Measurements from ENCODE around the gene CYB5R3. TPM values are rescaled to one million over a fixed set of nuclear protein-coding genes. Genes with fewer than 3 reads are reported as not detected.
A peak's percentile ranks its signal among the peaks of the same experiment; 100 is the strongest.

The CYB5R3 gene
- total and polyA plus RNA-seq, 2 donors (not counting 1 experiment from before 2014, with no cell fraction given), result 82.1 to 298 TPM

GRCh38 chr22:42637555-42637954 lies 11.6 kb downstream of the CYB5R3 start:
- H3K9me3 ChIP-seq (ENCODE audit: control insufficient read depth, insufficient read depth, low read depth, low read length), result no peaks in the 10 kb centered on the region
- no peak for TF ChIP-seq EZH2 (IDR thresholded peaks at IDR 0.05; ENCODE audit: low read length, missing control alignments)
- TF ChIP-seq CTCF (conservative IDR thresholded peaks at IDR 0.05 in 1 of 2, IDR thresholded peaks at IDR 0.05 in 1 of 2; ENCODE audit: low read depth in 1 of 2, low read length in 2 of 2), result no peak
- peaks cover 11% of the 10 kb centered on the region for H3K4me1 ChIP-seq (ENCODE audit: control insufficient read depth, extremely low read depth, insufficient read depth, low read length)
- H3K36me3 ChIP-seq (ENCODE audit: control insufficient read depth, insufficient read depth, low read length), result peaks cover 8% of the 10 kb centered on the region
- no peak overlapping the region for H3K9ac ChIP-seq (ENCODE audit: insufficient read depth, low read length)
- no peak overlapping the region for H2AFZ ChIP-seq (ENCODE audit: low read length)
- no peak overlapping the region for H3K4me3 ChIP-seq (replicated peaks in 1 of 4; ENCODE audit: control extremely low read depth in 1 of 4, insufficient read depth in 1 of 4, low read depth in 3 of 4, low read length in 4 of 4)
- H3K4me2 ChIP-seq (ENCODE audit: extremely low read depth, insufficient read depth, low read length), result no peak overlapping the region
- no peaks in the 10 kb centered on the region for H3K27me3 ChIP-seq (ENCODE audit: control insufficient read depth, insufficient read depth, low read length)
- H4K20me1 ChIP-seq (ENCODE audit: control insufficient read depth, extremely low read depth, insufficient read depth, low read length), result no peaks in the 10 kb centered on the region
- DNase-seq (ENCODE audit: low read depth in 2 of 2), result no peak
- H3K79me2 ChIP-seq (ENCODE audit: control insufficient read depth, insufficient read depth, low read length), result peaks cover 46% of the 10 kb centered on the region
- no peak overlapping the region for H3K27ac ChIP-seq (ENCODE audit: insufficient read depth, low read length)

GRCh38 chr22:42636506-42636905 lies 12.7 kb downstream of the CYB5R3 start:
- peaks cover 18% of the 10 kb centered on the region for H3K36me3 ChIP-seq (ENCODE audit: control insufficient read depth, insufficient read depth, low read length)
- no peak overlapping the region for H3K9ac ChIP-seq (ENCODE audit: insufficient read depth, low read length)
- H3K4me2 ChIP-seq (ENCODE audit: extremely low read depth, insufficient read depth, low read length), result no peak overlapping the region
- peaks cover 11% of the 10 kb centered on the region for H3K4me1 ChIP-seq (ENCODE audit: control insufficient read depth, extremely low read depth, insufficient read depth, low read length)
- TF ChIP-seq EZH2 (IDR thresholded peaks at IDR 0.05; ENCODE audit: low read length, missing control alignments) (no peak), CTCF (conservative IDR thresholded peaks at IDR 0.05 in 1 of 2, IDR thresholded peaks at IDR 0.05 in 1 of 2; ENCODE audit: low read depth in 1 of 2, low read length in 2 of 2) (no peak)
- no peak for DNase-seq (ENCODE audit: low read depth in 2 of 2)
- peak overlapping the region; percentile 78 for H3K27ac ChIP-seq (ENCODE audit: insufficient read depth, low read length)
- peaks cover under 1% of the 10 kb centered on the region for H4K20me1 ChIP-seq (ENCODE audit: control insufficient read depth, extremely low read depth, insufficient read depth, low read length)
- no peaks in the 10 kb centered on the region for H3K27me3 ChIP-seq (ENCODE audit: control insufficient read depth, insufficient read depth, low read length)
- no peak overlapping the region for H2AFZ ChIP-seq (ENCODE audit: low read length)
- H3K4me3 ChIP-seq (replicated peaks in 1 of 4; ENCODE audit: control extremely low read depth in 1 of 4, insufficient read depth in 1 of 4, low read depth in 3 of 4, low read length in 4 of 4), result no peak overlapping the region
- peaks cover 45% of the 10 kb centered on the region for H3K79me2 ChIP-seq (ENCODE audit: control insufficient read depth, insufficient read depth, low read length)
- no peaks in the 10 kb centered on the region for H3K9me3 ChIP-seq (ENCODE audit: control insufficient read depth, insufficient read depth, low read depth, low read length)

- H3K4me3 ChIP-seq (replicated peaks in 1 of 4; ENCODE audit: control extremely low read depth in 1 of 4, insufficient read depth in 1 of 4, low read depth in 3 of 4, low read length in 4 of 4), result no peak overlapping the region
- H3K79me2 ChIP-seq (ENCODE audit: control insufficient read depth, insufficient read depth, low read length), result peaks cover 38% of the 10 kb centered on the region
- no peak overlapping the region for H3K4me2 ChIP-seq (ENCODE audit: extremely low read depth, insufficient read depth, low read length)
- H3K9ac ChIP-seq (ENCODE audit: insufficient read depth, low read length), result no peak overlapping the region
- no peaks in the 10 kb centered on the region for H3K9me3 ChIP-seq (ENCODE audit: control insufficient read depth, insufficient read depth, low read depth, low read length)
- H3K4me1 ChIP-seq (ENCODE audit: control insufficient read depth, extremely low read depth, insufficient read depth, low read length), result peaks cover 11% of the 10 kb centered on the region
- H3K27ac ChIP-seq (ENCODE audit: insufficient read depth, low read length), result peak overlapping the region; percentile 78
- no peaks in the 10 kb centered on the region for H3K27me3 ChIP-seq (ENCODE audit: control insufficient read depth, insufficient read depth, low read length)
- H3K36me3 ChIP-seq (ENCODE audit: control insufficient read depth, insufficient read depth, low read length), result peaks cover 22% of the 10 kb centered on the region
- TF ChIP-seq CTCF (conservative IDR thresholded peaks at IDR 0.05 in 1 of 2, IDR thresholded peaks at IDR 0.05 in 1 of 2; ENCODE audit: low read depth in 1 of 2, low read length in 2 of 2), result no peak
- peaks cover 2% of the 10 kb centered on the region for H4K20me1 ChIP-seq (ENCODE audit: control insufficient read depth, extremely low read depth, insufficient read depth, low read length)
- peak; percentile 82 to 93 for DNase-seq (ENCODE audit: low read depth in 2 of 2)
- no peak overlapping the region for H2AFZ ChIP-seq (ENCODE audit: low read length)
Measured at GRCh38 chr22:42635531-42635930, 13.7 kb downstream of the CYB5R3 start.
